NCI-H187 (cell line): ENCODE results near the gene MPZL3.
"Not testable (repeated sequence)": the region's sequence is repeated elsewhere in the genome, so short reads cannot be mapped to it uniquely, and the experiment has no call there.

Experiments used
- DNase-seq, 2 experiments: peaks; one replicate each; lab custom pipeline; 2025; lab: John Stamatoyannopoulos, UW

The MPZL3 gene

GRCh38 chr11:118184784-118185579 is 67.2 kb downstream of the MPZL3 start:
- DNase-seq: no peak

DNA sequence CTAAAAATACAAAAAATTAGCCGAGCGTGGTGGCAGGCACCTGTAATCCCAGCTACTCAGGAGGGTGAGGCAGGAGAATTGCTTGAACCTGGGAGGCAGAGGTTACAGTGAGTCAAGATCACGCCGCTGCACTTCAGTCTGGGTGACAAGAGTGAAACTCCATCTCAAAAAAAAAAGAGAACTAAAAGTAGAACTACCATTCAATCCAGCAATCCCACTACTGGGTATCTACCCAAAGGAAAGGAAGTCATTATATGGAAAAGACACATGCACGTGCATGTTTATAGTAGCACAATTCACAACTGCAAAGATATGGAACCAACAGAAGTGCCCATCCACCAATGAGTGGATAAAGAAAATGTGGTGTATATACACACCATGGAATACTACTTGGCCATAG is 68.5 kb downstream of the MPZL3 start:
- DNase-seq: not testable (repeated sequence)

- DNase-seq: no peak
These were observed 71.9 kb downstream of the MPZL3 start for GRCh38 chr11:118180300-118180703.

- DNase-seq: no peak
These were observed 75.4 kb downstream of the MPZL3 start for GRCh38 chr11:118176778-118177134.
